Measurements from ENCODE around the gene HAUS3. TPM values are rescaled to one million over a fixed set of nuclear protein-coding genes. Genes with fewer than 3 reads are reported as not detected.
A peak's percentile ranks its signal among the peaks of the same experiment; 100 is the strongest.

The HAUS3 gene
- 25.9 TPM for polyA plus RNA-seq (ENCODE audit: insufficient read length)
- long read RNA-seq, donor 1 = 0 reads
- long read RNA-seq, donor 2, partial matches to known transcripts = 10 of 11 reads
- long read RNA-seq, donor 2, other reads (novel, unspliced or antisense) = 0 of 11 reads
- long read RNA-seq, donor 3, partial matches to known transcripts = 0 of 2 reads
- long read RNA-seq, donor 3, other reads (novel, unspliced or antisense) = 0 of 2 reads
- long read RNA-seq, donor 4 = 0 reads
- long read RNA-seq, donor 5, full-length matches to known transcripts = 3 of 11 reads
- long read RNA-seq, donor 5, partial matches to known transcripts = 8 of 11 reads
- long read RNA-seq, donor 5, other reads (novel, unspliced or antisense) = 0 of 11 reads
- long read RNA-seq, donor 6, partial matches to known transcripts = 0 of 1 reads
- long read RNA-seq, donor 6, other reads (novel, unspliced or antisense) = 0 of 1 reads
- long read RNA-seq, donor 7, full-length matches to known transcripts = 1 of 1 reads
- long read RNA-seq, donor 7, partial matches to known transcripts = 0 of 1 reads
- long read RNA-seq, donor 7, other reads (novel, unspliced or antisense) = 0 of 1 reads
- long read RNA-seq, donor 8 = 0 reads

DNA sequence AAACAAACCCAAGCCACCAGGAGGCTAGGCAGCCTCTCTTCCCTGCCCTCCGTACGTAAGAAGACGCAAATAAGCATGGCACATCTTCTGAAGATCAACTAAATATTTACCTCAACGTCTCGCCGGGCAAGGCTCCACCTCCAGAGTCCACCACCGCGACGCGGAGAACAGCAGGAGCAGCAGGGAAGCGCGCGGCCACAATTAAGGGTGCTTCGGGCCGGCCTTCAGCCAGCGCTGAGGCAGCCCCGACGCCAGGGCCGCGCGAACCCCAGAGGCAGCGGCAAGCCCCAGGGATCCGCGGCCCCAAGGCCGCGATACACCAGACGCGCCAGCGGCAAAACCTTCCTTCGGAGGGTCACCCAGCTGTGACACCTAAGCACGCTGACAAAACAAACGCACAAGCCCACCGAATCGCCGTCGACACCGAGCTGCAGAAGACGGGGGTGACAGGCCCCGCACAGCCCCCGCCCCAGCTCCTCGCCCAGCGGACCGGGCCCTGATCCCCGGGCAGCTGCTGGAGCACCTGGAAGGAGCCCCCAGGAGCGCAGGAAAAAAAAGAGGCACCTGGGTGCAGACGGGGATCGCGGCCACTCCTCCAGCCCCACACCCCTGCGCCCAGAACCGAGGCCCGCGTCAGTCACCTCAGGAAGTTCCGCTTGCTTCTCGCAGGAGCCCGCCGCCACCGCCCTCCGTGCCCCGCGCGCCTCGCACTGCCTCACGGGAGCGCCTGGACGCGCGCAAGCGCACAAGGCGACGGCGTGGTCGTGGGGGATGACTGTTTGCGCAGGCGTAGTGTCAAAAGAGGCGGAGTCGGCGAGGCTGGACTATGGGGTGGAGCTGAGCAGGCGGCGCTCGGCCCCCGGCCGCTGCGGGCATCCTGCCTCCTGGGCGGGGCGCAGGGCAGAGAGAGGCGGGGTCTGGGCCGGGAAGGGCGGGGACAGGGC is at the start of gene HAUS3, which contains the start of gene POLN:
Gene HAUS3 (minus strand): TSS at position 712 of the 944 bp plus-strand sequence. CDS start 1,175 bp downstream, outside the sequence.
Gene POLN (minus strand): TSS at position 712 of the 944 bp plus-strand sequence. CDS start 12,890 bp downstream, outside the sequence.
- DNase-seq = peak; percentile 97

GRCh38 chr4:2290974-2291704 is 49.2 kb upstream of the HAUS3 start:
- no peak for DNase-seq

DNA sequence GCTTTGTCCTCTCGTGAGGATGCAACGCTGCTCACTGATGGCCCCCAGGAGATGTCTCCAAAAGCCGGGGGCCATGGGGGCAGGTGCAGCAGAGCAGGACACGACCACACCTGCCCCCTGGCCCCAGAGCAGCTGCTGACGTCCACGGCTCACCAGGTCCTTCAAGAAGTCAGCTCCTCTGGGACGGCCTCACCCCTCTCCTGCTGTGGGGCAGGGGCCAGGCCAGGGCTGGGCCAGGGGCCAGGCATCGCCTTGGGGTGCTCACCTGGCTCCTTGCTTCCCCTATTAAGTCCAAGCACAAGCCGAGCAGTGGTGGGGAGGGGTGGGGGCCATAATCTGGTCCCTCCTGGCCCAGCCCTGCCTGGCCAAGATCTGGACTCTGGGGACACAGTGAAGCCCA is 48.6 kb upstream of the HAUS3 start:
- DNase-seq = no peak

- DNase-seq = no peak
These were observed 48.0 kb upstream of the HAUS3 start for GRCh38 chr4:2289955-2290333.

DNA sequence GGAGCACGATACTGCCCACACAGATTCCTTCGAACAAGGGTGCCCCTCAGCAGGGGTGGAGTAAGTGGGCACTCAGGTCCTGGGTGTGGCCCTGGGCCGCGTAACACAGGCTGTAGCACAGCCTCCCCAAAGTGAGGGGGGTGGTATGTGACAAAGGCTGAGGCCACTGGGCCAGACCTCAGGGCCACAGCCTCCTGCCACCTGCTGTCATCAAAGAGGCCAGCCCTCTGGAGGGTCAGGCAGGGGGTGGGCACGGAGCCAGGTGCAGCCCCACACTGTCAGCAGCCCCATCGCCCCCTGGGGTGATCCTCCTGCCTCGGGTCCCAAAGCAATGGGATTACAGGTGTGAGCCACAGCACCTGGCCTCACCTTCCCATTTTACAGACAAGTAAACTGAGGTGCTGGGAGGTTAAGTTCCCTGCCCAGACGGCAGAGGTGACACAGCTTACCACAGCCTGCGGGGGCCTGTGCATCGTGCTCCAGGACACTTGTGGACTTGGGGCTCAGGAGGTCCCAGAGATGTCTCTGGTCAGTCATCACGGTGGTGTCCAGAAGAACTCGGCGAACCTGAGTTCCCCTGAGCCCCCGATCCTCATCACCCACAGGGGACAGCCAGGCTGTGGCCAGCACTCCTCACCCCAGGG is 47.5 kb upstream of the HAUS3 start:
- no peak for DNase-seq

DNA sequence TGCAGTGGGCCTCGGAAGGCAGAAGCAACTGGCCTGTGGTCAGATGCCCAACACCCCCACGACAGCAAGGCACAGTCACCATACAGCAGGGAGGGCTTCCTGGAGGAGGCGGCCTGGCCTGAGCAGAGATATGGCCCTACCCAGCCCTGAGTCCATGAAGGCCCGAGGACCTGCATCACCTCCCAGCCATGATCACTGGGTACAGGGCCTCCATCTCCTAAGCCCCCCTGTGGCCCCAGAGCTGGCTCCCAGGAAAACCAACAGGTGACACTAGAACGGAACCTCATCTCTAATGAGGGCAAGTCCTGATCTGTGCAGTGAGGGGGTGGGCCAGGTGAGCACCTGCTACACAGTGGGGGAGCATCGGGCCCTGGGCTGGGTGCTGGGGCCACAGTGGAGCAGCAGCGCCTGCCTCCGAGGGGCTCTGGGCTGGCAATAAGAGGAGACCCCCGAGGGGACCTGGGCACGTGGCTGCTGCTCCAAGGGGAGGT is 46.2 kb upstream of the HAUS3 start:
- DNase-seq = no peak

DNA sequence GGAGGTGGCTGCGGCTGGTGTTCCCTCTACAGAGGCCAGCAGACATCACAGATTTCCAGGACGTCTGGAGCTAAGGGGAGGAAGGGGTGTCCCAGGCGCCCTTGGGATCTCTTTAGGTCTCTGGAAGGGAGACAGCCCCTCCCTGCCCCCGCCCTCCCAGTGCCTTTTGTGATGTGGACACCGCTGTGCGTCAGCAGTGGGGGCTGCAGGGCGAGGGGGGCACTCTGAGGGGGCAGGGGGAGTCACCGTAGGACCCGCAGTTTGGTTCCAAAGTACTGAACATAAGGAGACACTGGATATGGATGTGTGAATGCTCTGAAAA is 45.6 kb upstream of the HAUS3 start:
- DNase-seq = no peak

- no peak for DNase-seq
These were observed 45.1 kb upstream of the HAUS3 start for GRCh38 chr4:2286904-2287593.

DNA sequence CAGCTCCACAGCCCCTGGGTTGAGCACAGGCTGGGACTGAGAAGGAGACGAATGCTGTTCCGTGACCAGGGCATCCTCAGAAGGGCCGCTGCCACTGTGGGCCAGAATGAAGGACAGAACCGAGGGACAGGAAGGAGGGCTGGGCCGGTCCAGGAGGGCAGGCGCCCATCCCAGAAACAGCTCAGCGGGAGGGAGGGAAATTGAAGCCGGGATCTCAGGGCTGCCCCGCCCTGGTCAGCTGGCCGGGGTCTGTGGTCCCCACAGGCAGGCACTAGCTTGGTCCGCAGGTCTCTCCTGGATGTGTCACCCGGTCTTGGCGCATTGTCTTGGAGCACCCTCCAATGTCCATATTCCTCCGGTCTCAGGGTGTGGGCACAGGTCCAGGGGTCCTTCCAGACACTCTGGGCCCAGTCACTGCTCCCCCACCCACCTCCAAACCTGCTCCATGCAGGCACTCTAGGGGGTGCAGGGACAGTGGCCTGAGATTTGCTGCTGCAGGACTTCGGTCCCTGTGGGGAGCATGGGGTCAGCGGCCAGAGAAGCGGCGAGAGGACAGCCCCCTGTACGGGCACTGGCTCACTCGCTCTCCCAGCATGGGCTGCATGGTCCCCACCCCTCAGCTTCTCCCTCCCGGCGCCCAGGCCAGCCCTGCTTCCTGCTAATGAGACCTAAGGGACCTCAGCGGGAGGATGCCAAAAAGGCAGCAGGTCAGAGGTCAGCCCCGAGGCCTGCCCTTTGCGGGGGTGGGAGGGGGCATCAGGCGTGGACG is 43.9 kb upstream of the HAUS3 start:
- no peak for DNase-seq

DNA sequence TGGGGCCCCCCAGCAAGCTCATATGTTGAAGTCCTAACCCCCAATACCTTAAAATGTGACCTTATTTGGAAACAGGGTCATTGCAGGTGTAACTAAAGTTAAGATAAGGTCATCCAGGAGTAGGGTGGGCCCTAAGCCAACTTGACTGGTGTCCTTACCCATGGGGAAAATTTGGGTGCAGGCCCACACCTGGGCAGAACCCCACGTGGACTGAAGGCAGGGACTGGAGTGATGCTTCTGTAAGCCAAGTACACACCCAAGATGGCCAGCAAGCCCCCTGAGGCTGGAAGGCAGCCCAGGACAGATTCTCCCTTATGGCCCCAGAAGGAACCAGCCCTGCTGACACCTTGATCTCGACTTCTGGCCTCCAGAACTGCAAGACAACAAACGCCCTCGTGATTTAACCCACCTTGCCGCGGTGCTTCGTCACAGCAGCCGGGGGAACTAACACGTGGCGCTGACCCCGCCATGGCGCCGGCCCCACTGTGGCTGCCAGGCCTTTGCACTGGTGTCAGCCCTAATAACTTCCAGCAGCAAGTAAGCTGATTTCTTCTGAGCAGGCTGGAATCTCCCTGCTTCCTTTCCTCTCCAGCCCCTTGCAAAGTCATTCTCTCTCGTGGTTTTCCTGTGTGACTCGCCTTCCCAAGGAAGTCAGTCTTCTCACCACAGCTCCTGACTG is 43.2 kb upstream of the HAUS3 start:
- no peak for DNase-seq

- no peak for DNase-seq
These were observed 42.4 kb upstream of the HAUS3 start for GRCh38 chr4:2284161-2284933.

DNA sequence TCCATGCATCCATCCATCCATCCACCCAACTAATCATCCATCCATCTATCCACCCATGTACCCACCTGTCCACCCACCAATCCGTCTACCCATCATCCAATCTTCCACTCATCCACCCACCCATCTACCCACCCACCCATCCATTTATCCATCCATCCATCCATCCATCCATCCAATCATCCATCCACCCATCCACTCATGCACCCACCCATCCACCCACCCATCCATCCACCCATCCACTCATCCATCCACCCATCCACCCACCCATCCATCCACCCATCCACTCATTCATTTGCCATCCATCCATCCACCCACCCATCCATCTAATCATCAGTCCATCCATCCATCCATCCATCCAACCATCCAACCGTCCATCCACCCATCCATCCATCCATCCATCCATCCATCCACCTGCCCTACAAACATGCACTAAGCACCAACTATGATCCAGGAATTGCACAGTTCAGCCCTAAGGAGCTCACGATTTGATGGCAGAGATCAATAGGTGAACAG is 41.3 kb upstream of the HAUS3 start:
- DNase-seq = no peak

- DNase-seq = no peak
These were observed 39.8 kb upstream of the HAUS3 start for GRCh38 chr4:2281575-2282343.

DNA sequence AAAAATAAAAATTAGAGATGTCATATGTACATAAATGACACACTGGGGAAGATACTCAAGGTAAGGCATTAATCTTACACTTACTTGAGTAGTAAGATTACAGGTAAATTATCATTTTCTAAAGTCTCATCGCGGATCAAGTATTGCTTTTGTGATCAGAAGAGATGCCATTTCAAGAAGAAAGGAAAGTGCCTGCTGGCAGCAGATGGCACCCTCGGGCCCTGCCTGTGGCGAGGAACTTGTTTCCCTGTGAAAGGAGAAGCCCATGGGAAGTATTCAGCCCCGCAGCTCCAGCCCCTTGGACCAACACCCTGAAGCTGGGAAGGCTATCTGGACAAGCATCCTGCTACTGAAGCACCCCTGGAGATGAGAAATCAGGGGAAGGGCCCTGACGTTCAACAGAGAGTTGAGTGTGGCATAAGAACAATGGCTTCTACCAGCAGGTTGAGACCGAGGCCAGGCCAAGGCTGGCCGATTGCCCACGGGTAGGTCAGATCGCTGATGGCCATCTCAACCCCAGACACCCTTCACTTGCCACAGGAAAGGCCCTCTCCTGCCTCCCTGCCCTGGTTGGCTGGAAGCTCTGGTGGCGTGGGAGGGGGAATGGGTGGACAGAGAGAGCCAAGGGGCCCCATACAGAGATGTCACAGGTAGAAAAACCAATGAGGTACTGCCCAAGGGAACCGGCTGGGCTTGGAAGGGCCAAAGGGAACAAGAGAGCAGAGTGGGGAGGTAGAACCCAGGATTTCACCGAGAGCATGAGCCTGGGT is 38.8 kb upstream of the HAUS3 start:
- DNase-seq = no peak

DNA sequence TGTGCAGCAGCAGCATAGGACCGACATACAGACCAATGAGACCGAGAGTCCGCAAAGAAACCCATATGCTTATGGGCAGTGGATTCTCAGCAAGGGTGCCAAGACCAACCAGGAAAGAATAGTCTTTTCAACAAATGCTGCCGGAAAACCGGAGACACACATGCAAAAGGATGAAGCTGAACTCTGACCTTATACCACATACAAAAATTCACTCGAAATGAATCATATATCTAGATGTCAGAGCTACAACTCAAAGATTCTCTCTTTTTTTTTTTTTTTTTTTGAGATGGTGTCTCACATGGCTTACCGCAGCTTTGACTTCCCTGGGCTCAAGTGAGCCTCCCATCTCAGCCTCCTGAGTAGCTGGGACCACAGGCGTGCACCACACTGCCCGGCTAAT is 36.0 kb upstream of the HAUS3 start:
- no peak for DNase-seq

DNA sequence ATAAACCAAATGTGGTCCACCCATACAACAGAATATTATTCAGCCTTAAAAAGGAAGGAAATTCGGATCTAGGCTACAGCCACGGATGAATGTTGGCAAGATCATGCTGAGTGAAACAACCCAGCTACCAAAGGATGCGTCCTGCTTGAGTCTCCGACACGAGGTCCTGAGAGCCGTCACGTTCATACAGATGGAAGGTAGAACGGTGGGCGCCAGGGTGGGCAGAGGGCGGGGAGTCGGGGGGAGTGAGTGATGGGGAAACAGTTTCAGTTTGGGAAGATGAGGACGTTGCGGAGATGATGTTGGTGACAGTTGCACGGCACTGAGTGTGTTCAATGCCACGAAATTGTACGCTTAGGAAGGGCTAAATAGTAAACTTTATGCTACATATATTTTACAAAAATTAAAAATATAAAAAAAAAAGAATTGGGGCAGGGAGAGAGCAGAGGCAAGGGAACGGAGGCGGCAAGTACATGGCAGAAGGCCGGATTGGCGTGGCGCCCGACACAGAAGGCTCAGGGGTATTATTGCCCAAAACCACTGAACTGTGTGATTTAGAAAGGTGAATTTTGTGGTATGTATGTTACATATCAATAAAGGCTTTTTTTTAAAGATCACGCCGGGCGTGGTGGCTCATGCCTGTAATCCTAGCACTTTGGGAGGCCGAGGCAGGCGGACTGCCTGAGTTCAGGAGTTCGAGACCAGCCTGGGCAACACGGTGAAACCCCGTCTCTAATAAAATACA is 34.8 kb upstream of the HAUS3 start:
- DNase-seq = no peak
